Esophagus muscularis mucosa (tissue), 3 donors: ENCODE results near the gene MOCOS.

Source experiments
- EP300 ChIP-seq: sonication (generic); formaldehyde crosslinking; IDR thresholded peaks from one replicate; pipeline ENCODE4 v1.6.1; 2017; ENCODE audit warnings: antibody characterized with exemption
- TF ChIP-seq, protein P1 (sequence below), 3 experiments: fragments of 200-600 bp in 2 of 3; fragments of 450-650 bp in 1 of 3; sonication (generic) in 2 of 3; IDR thresholded peaks; one replicate each; pipeline ENCODE4 v1.5.1; 2017 to 2019; ENCODE audit warnings: antibody characterized with exemption in 3 of 3, mild to moderate bottlenecking in 2 of 3, moderate library complexity in 1 of 3

DNA sequence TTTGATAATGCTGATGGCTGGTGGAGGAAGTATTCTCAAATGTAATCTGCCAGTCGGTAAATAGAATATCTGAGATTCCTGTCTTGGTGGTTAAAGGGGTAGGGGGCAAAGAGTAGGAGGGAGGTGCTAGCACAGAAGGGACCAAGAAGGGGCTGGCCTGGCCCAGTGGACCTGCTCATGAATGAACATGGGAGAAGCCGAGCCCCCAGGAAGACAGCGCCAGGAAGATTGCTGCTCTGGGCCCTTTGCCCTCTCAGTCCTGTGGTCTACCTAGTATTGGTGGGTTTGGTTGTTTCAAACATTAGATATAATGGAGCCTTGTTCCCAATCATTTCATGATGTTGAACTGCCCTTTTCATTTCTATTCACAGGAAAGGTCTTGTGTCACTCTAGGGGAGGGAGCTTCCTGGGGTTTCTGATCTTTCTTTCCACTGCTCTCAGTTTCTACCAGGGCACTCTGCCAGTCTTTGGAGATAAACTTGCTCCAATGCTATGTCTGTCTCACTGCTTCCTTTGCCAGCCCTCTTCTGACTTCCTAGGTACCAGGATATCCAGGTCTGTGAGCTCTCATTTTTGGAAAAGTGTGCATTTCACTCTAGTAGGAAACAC lies 5.3 kb upstream of the MOCOS start:
- TF ChIP-seq, protein P1, sequence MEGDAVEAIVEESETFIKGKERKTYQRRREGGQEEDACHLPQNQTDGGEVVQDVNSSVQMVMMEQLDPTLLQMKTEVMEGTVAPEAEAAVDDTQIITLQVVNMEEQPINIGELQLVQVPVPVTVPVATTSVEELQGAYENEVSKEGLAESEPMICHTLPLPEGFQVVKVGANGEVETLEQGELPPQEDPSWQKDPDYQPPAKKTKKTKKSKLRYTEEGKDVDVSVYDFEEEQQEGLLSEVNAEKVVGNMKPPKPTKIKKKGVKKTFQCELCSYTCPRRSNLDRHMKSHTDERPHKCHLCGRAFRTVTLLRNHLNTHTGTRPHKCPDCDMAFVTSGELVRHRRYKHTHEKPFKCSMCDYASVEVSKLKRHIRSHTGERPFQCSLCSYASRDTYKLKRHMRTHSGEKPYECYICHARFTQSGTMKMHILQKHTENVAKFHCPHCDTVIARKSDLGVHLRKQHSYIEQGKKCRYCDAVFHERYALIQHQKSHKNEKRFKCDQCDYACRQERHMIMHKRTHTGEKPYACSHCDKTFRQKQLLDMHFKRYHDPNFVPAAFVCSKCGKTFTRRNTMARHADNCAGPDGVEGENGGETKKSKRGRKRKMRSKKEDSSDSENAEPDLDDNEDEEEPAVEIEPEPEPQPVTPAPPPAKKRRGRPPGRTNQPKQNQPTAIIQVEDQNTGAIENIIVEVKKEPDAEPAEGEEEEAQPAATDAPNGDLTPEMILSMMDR (IDR thresholded peaks at IDR 0.05): no peak
- no peak for TF ChIP-seq EP300
